NCI-H2227 treated with DMSO at 0.1 percent for 48 hours (cell line): Measurements from ENCODE around the gene AACS.
A peak's percentile ranks its signal among the peaks of the same experiment; 100 is the strongest.

Experiments
- DNase-seq: peaks from one replicate; lab custom pipeline; 2025; lab: John Stamatoyannopoulos, UW

The AACS gene

GRCh38 chr12:125185740-125186470 is 120.7 kb downstream of the AACS start, which contains the start of gene TMEM132B:
Gene TMEM132B (plus strand): TSS chr12:125186386.
- DNase-seq: peak; percentile 36

GRCh38 chr12:125186471-125187147 is 121.4 kb downstream of the AACS start:
- no peak for DNase-seq

- DNase-seq: no peak
Measured at GRCh38 chr12:125187148-125187745, 122.0 kb downstream of the AACS start.

- no peak for DNase-seq
Measured at GRCh38 chr12:125187780-125188741, 122.8 kb downstream of the AACS start.

GRCh38 chr12:125189015-125189414 is 123.8 kb downstream of the AACS start:
- no peak for DNase-seq

GRCh38 chr12:125189502-125189901 is 124.3 kb downstream of the AACS start:
- no peak for DNase-seq

- no peak for DNase-seq
Measured at GRCh38 chr12:125191361-125192087, 126.3 kb downstream of the AACS start.

GRCh38 chr12:125192690-125193221 is 127.5 kb downstream of the AACS start:
- no peak for DNase-seq
